Neural progenitor cell (in vitro differentiated cells): ENCODE data around the gene BTG3.

Experiments
- EZH2 ChIP-seq: fragments of 200-600 bp; sonication (generic); IDR thresholded peaks from 2 replicates; pipeline ENCODE4 v1.6.1; 2017; ENCODE audit warnings: antibody characterized with exemption, mild to moderate bottlenecking, moderate library complexity
- EZH2phosphoT487 ChIP-seq: fragments of 200-600 bp; sonication (generic); IDR thresholded peaks from 2 replicates; pipeline ENCODE4 v1.6.1; 2017; ENCODE audit warnings: antibody characterized with exemption
- TF ChIP-seq, protein P1 (sequence below): fragments of 200-600 bp; sonication (generic); IDR thresholded peaks from 2 replicates; pipeline ENCODE4 v1.5.1; 2017; ENCODE audit warnings: antibody characterized with exemption, mild to moderate bottlenecking

DNA sequence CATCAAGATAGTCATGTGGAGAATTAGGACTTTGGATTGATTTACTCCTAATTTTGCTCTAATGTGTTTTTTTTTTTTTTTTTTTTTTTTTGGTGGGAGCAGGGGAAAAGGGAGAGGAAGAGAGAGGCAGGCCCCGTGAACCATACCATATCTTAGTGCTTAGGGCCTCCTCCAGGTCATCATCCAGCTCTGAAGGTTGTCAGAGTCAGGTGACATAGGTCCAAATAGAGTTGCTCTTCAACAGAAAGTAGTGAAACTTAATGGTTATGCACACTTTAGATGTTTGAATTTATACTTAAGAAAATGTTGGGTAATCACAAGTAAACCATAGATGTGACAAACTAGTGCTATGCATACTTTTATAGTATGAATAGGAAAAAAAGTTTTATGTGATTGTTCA lies 67.7 kb downstream of the BTG3 start:
- TF ChIP-seq, protein P1, sequence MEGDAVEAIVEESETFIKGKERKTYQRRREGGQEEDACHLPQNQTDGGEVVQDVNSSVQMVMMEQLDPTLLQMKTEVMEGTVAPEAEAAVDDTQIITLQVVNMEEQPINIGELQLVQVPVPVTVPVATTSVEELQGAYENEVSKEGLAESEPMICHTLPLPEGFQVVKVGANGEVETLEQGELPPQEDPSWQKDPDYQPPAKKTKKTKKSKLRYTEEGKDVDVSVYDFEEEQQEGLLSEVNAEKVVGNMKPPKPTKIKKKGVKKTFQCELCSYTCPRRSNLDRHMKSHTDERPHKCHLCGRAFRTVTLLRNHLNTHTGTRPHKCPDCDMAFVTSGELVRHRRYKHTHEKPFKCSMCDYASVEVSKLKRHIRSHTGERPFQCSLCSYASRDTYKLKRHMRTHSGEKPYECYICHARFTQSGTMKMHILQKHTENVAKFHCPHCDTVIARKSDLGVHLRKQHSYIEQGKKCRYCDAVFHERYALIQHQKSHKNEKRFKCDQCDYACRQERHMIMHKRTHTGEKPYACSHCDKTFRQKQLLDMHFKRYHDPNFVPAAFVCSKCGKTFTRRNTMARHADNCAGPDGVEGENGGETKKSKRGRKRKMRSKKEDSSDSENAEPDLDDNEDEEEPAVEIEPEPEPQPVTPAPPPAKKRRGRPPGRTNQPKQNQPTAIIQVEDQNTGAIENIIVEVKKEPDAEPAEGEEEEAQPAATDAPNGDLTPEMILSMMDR: no peak
- TF ChIP-seq EZH2 (no peak), EZH2phosphoT487 (no peak)
